HepG2 (cell line): ENCODE data around the gene IFT122. TPM values are rescaled to one million over a fixed set of nuclear protein-coding genes. Genes with fewer than 3 reads are reported as not detected.

Experiments
- BRCA1 ChIP-seq: sonication (generic); formaldehyde crosslinking; IDR thresholded peaks from 2 replicates; pipeline ENCODE4 v1.4.0; 2020; ENCODE audit warnings: missing genetic modification reagents
- CBX2 ChIP-seq, 2 experiments: fragments of 200-600 bp in 1 of 2; sonication (generic); formaldehyde crosslinking in 1 of 2; IDR thresholded peaks; 2 replicates each; pipeline versions ENCODE4 v1.7.0 to v1.8.1; 2018 to 2022; ENCODE audit warnings: low read depth in 2 of 2, low read length in 1 of 2, mild to moderate bottlenecking in 1 of 2, missing genetic modification reagents in 1 of 2
- DBP ChIP-seq: sonication (generic); formaldehyde crosslinking; IDR thresholded peaks from 2 replicates; pipeline ENCODE4 v1.4.0; 2020; ENCODE audit warnings: missing genetic modification reagents; ENCODE audit errors: not compliant biosample characterization
- EEA1 ChIP-seq: sonication (generic); formaldehyde crosslinking; IDR thresholded peaks from 2 replicates; pipeline ENCODE4 v1.5.1; 2020; ENCODE audit warnings: mild to moderate bottlenecking, missing genetic modification reagents, borderline replicate concordance
- GPN1 ChIP-seq: sonication (generic); formaldehyde crosslinking; IDR thresholded peaks from 2 replicates; pipeline ENCODE4 v1.5.1; 2020; ENCODE audit warnings: missing genetic modification reagents, borderline replicate concordance
- HCFC1 ChIP-seq: fragments of 150-350 bp; IDR thresholded peaks from 2 replicates; pipeline ENCODE4 v1.6.1; 2014; ENCODE audit warnings: low read depth, low read length
- KLF12 ChIP-seq: sonication (generic); formaldehyde crosslinking; IDR thresholded peaks from 2 replicates; pipeline ENCODE4 v1.4.0; 2020; ENCODE audit warnings: missing genetic modification reagents, borderline replicate concordance
- LCORL ChIP-seq, 2 experiments: fragments of 450-650 bp in 1 of 2; sonication (generic) in 1 of 2; formaldehyde crosslinking in 1 of 2; IDR thresholded peaks; 2 replicates each; pipeline versions ENCODE4 v1.5.0 to v1.6.1; 2017 to 2020; ENCODE audit warnings: antibody characterized with exemption in 1 of 2, missing genetic modification reagents in 1 of 2
- MAF1 ChIP-seq: sonication (generic); formaldehyde crosslinking; IDR thresholded peaks from 2 replicates; pipeline ENCODE4 v1.5.0; 2020; ENCODE audit warnings: missing genetic modification reagents, borderline replicate concordance
- MAZ ChIP-seq, 2 experiments: sonication (generic) in 1 of 2; formaldehyde crosslinking in 1 of 2; IDR thresholded peaks; 2 replicates each; pipeline versions ENCODE4 v1.5.0 to v1.6.1; 2012 to 2020; ENCODE audit warnings: low read depth in 2 of 2, mild to moderate bottlenecking in 2 of 2, borderline replicate concordance in 1 of 2, improper control_type of control experiment in 1 of 2, low read length in 1 of 2, missing genetic modification reagents in 1 of 2, moderate library complexity in 1 of 2
- NFE2L2 ChIP-seq: fragments of 150-350 bp; IDR thresholded peaks from 2 replicates; pipeline ENCODE4 v1.6.1; 2014; ENCODE audit warnings: low read length
- PAWR ChIP-seq: sonication (generic); formaldehyde crosslinking; IDR thresholded peaks from 2 replicates; pipeline ENCODE4 v1.4.0; 2020; ENCODE audit warnings: missing genetic modification reagents, mild to moderate bottlenecking, borderline replicate concordance
- SP5 ChIP-seq: IDR thresholded peaks from 2 replicates; pipeline ENCODE4 v1.6.1; 2016; ENCODE audit warnings: low read depth, borderline replicate concordance
- TEAD3 ChIP-seq: optimal IDR thresholded peaks from 2 replicates; pipeline ENCODE3; 2016; ENCODE audit warnings: borderline replicate concordance
- ZNF260 ChIP-seq: sonication (generic); formaldehyde crosslinking; IDR thresholded peaks from 2 replicates; pipeline ENCODE4 v1.4.0; 2020; ENCODE audit warnings: missing genetic modification reagents, low read depth, mild to moderate bottlenecking, borderline replicate concordance
- ZNF333 ChIP-seq: sonication (generic); formaldehyde crosslinking; IDR thresholded peaks from 2 replicates; pipeline ENCODE4 v1.4.0; 2020; ENCODE audit warnings: mild to moderate bottlenecking, missing genetic modification reagents, borderline replicate concordance
- ZNF512B ChIP-seq: sonication (generic); formaldehyde crosslinking; IDR thresholded peaks from 2 replicates; pipeline ENCODE4 v1.5.1; 2020; ENCODE audit warnings: missing genetic modification reagents, mild to moderate bottlenecking, borderline replicate concordance
- ZNF737 ChIP-seq: sonication (generic); formaldehyde crosslinking; IDR thresholded peaks from 2 replicates; pipeline ENCODE4 v1.5.0; 2020; ENCODE audit warnings: missing genetic modification reagents, mild to moderate bottlenecking, borderline replicate concordance
- ZNF740 ChIP-seq: sonication (generic); formaldehyde crosslinking; IDR thresholded peaks from 2 replicates; pipeline ENCODE4 v1.4.0; 2020; ENCODE audit warnings: missing genetic modification reagents
- ZSCAN12 ChIP-seq: sonication (generic); formaldehyde crosslinking; IDR thresholded peaks from 2 replicates; pipeline ENCODE4 v1.9.0; 2021; ENCODE audit warnings: mild to moderate bottlenecking, missing genetic modification reagents
- ZUFSP ChIP-seq: sonication (generic); formaldehyde crosslinking; IDR thresholded peaks from 2 replicates; pipeline ENCODE4 v1.9.0; 2021; ENCODE audit warnings: missing genetic modification reagents, mild to moderate bottlenecking, borderline replicate concordance
- polyA plus RNA-seq, 8 experiments: library from polyadenylated mRNA; depleted of rRNA in 3 of 8; stranded (reverse) in 7 of 8; unstranded in 1 of 8; fragments of >200 nt; fragmentation: Illumina TruSeq in 4 of 8; extraction: Trizol in 4 of 8; gene quantifications; 2 replicates each; pipeline versions ENCODE4 v1.2.1 to v1.2.3, GENCODE V29; 2011 to 2016; ENCODE audit warnings: low read depth in 4 of 8, missing spikeins in 1 of 8, mixed read lengths in 1 of 8; ENCODE audit not compliant: insufficient read depth in 1 of 8
- total RNA-seq, 5 experiments: library from RNA; depleted of rRNA; stranded (reverse); fragments of >200 nt; fragmentation: Illumina TruSeq; extraction: Trizol; gene quantifications; 2 replicates each; pipeline ENCODE4 v1.2.3, GENCODE V29; 2016; ENCODE audit warnings: low read depth in 1 of 5

Gene IFT122
- total and polyA plus RNA-seq, 2 of the 13 experiments (the other 11 are each of a cell fraction or from before 2014, with no cell fraction given) = 10.1 to 10.3 TPM

- no peak for TF ChIP-seq DBP (CRISPR knock-in tag)
- TF ChIP-seq ZUFSP (CRISPR knock-in tag) = no peak
- TF ChIP-seq KLF12 (CRISPR knock-in tag) = no peak
- TF ChIP-seq HCFC1 = no peak
- no peak for TF ChIP-seq SP5 (CRISPR knock-in tag)
- no peak for TF ChIP-seq ZNF260 (CRISPR knock-in tag)
- no peak for TF ChIP-seq EEA1 (CRISPR knock-in tag)
- no peak for TF ChIP-seq ZNF512B (CRISPR knock-in tag)
- no peak for TF ChIP-seq BRCA1 (CRISPR knock-in tag)
- peak; percentile 49 for TF ChIP-seq NFE2L2
- TF ChIP-seq TEAD3 (CRISPR knock-in tag) = peak; percentile 64
- TF ChIP-seq ZSCAN12 = no peak
- no peak for TF ChIP-seq MAF1
- no peak for TF ChIP-seq ZNF737 (CRISPR knock-in tag)
- TF ChIP-seq ZNF333 (CRISPR knock-in tag) = no peak
- TF ChIP-seq CBX2 (IDR thresholded peaks at IDR 0.05; ENCODE audit: low read depth, low read length) = no peak
- no peak for TF ChIP-seq CBX2 (CRISPR knock-in tag; IDR thresholded peaks at IDR 0.05; ENCODE audit: low read depth)
- TF ChIP-seq GPN1 (CRISPR knock-in tag) = no peak
- TF ChIP-seq ZNF740 (CRISPR knock-in tag) = no peak
- no peak for TF ChIP-seq MAZ (IDR thresholded peaks at IDR 0.05; ENCODE audit: borderline replicate concordance, low read depth, low read length)
- TF ChIP-seq MAZ (CRISPR knock-in tag; IDR thresholded peaks at IDR 0.05; ENCODE audit: low read depth) = peak; percentile 74
- no peak for TF ChIP-seq PAWR (CRISPR knock-in tag)
- TF ChIP-seq LCORL (IDR thresholded peaks at IDR 0.05) = no peak
- peak; percentile 56; the same call in 1 of the 2 replicates for TF ChIP-seq LCORL (CRISPR knock-in tag; IDR thresholded peaks at IDR 0.05)
Measured at GRCh38 chr3:129490273-129490675, 50.2 kb downstream of the IFT122 start (continued).
